Mesothelial cell of epicardium (in vitro differentiated cells): ENCODE results near the gene SAA1. TPM values are rescaled to one million over a fixed set of nuclear protein-coding genes. Genes with fewer than 3 reads are reported as not detected.

ENCODE experiments used
- DNase-seq, 2 experiments: peaks; one replicate each; pipeline ENCODE4 v3.0.0; 2021; ENCODE audit warnings: low spot score in 2 of 2; ENCODE audit not compliant: unreplicated experiment in 2 of 2
- H3K27ac Mint-ChIP-seq: 2 replicates; pipeline ENCODE4 v1.8.0; 2021; ENCODE audit warnings: mixed read lengths
- H3K27me3 Mint-ChIP-seq: 2 replicates; pipeline ENCODE4 v1.8.0; 2021; ENCODE audit warnings: low read depth, mixed read lengths
- H3K36me3 Mint-ChIP-seq: 2 replicates; pipeline ENCODE4 v1.8.0; 2021; ENCODE audit warnings: mixed read lengths
- H3K4me1 Mint-ChIP-seq: 2 replicates; pipeline ENCODE4 v1.8.0; 2021; ENCODE audit warnings: mixed read lengths
- H3K4me3 Mint-ChIP-seq: 2 replicates; pipeline ENCODE4 v1.8.0; 2021; ENCODE audit warnings: mild to moderate bottlenecking, moderate library complexity, mixed read lengths
- H3K9me3 Mint-ChIP-seq: 2 replicates; pipeline ENCODE4 v1.8.0; 2021; ENCODE audit warnings: mixed read lengths
- CTCF ChIP-seq: fragments of 200-600 bp; sonication (generic); IDR thresholded peaks from one replicate; pipeline ENCODE4 v1.5.0; 2021; ENCODE audit warnings: antibody characterized with exemption; ENCODE audit not compliant: unreplicated experiment
- total RNA-seq: library from RNA; stranded (reverse); gene quantifications from 3 replicates; pipeline ENCODE4 v1.2.1, GENCODE V29; 2021

Gene SAA1
- total RNA-seq, 1 donor from 2014 or later: not detected

GRCh38 chr11:18294862-18295261 lies 28.8 kb downstream of the SAA1 start:
- Mint-ChIP-seq H3K36me3 (peaks cover 55% of the 10 kb centered on the region), H3K4me3 (no peak overlapping the region), H3K4me1 (no peaks in the 10 kb centered on the region), H3K27me3 (no peaks in the 10 kb centered on the region), H3K27ac (no peak overlapping the region), H3K9me3 (no peaks in the 10 kb centered on the region)
- DNase-seq: no peak
- no peak for TF ChIP-seq CTCF

GRCh38 chr11:18295316-18295715 lies 29.3 kb downstream of the SAA1 start:
- Mint-ChIP-seq H3K4me1 (no peaks in the 10 kb centered on the region), H3K36me3 (peaks cover 51% of the 10 kb centered on the region), H3K27ac (no peak overlapping the region), H3K9me3 (no peaks in the 10 kb centered on the region), H3K4me3 (no peak overlapping the region), H3K27me3 (no peaks in the 10 kb centered on the region)
- no peak for DNase-seq
- no peak for TF ChIP-seq CTCF

- Mint-ChIP-seq H3K4me3 (no peak overlapping the region), H3K27me3 (no peaks in the 10 kb centered on the region), H3K4me1 (peaks cover 17% of the 10 kb centered on the region), H3K27ac (no peak overlapping the region), H3K9me3 (no peaks in the 10 kb centered on the region), H3K36me3 (peaks cover 39% of the 10 kb centered on the region)
- TF ChIP-seq CTCF: no peak
- DNase-seq: no peak
Measured at GRCh38 chr11:18299721-18300120, 33.7 kb downstream of the SAA1 start.

- Mint-ChIP-seq H3K27ac (peak overlapping the region; percentile 76), H3K36me3 (peaks cover 21% of the 10 kb centered on the region)
Measured at GRCh38 chr11:18304745-18305144, 38.7 kb downstream of the SAA1 start.

GRCh38 chr11:18307461-18308139 lies 41.5 kb downstream of the SAA1 start:
- no peak overlapping the region for H3K27ac Mint-ChIP-seq
- TF ChIP-seq CTCF: no peak
- peaks cover 21% of the 10 kb centered on the region for H3K36me3 Mint-ChIP-seq

More at GRCh38 chr11:18304745-18305144, 38.7 kb downstream of the SAA1 start:
- Mint-ChIP-seq H3K27me3 (no peaks in the 10 kb centered on the region), H3K4me1 (peaks cover 26% of the 10 kb centered on the region), H3K4me3 (no peak overlapping the region), H3K9me3 (no peaks in the 10 kb centered on the region)
- no peak for TF ChIP-seq CTCF
- DNase-seq: no peak

More at GRCh38 chr11:18307461-18308139, 41.5 kb downstream of the SAA1 start:
- H3K9me3 Mint-ChIP-seq: no peaks in the 10 kb centered on the region
- DNase-seq: no peak
- no peaks in the 10 kb centered on the region for H3K27me3 Mint-ChIP-seq
- no peak overlapping the region for H3K4me3 Mint-ChIP-seq
- peaks cover 29% of the 10 kb centered on the region for H3K4me1 Mint-ChIP-seq
